ENCODE data around the gene DHX35.

GRCh38 chr20:39059036-39059435 lies 96.9 kb downstream of the DHX35 start:
- TF ChIP-seq BMI1 (IDR thresholded peaks at IDR 0.05; ENCODE audit: borderline replicate concordance) (no peak), EZH2 (IDR thresholded peaks at IDR 0.05; ENCODE audit: borderline replicate concordance, control insufficient read depth, low read depth, low read length) (no peak), JUND (IDR thresholded peaks at IDR 0.05; ENCODE audit: low read depth, low read length) (no peak), CTCF (IDR thresholded peaks at IDR 0.05 in 2 of 3, conservative IDR thresholded peaks at IDR 0.05 in 1 of 3; ENCODE audit: control insufficient read depth in 2 of 3, extremely low read depth in 1 of 3, insufficient read depth in 1 of 3, low read depth in 3 of 3, low read length in 3 of 3) (no peak), CHD2 (IDR thresholded peaks at IDR 0.05; ENCODE audit: borderline replicate concordance, low read depth, low read length) (no peak), CBFB (IDR thresholded peaks at IDR 0.05; ENCODE audit: low read depth) (no peak), REST (IDR thresholded peaks at IDR 0.05; ENCODE audit: low read depth, low read length) (no peak), ZNF217 (IDR thresholded peaks at IDR 0.05) (no peak), HCFC1 (IDR thresholded peaks at IDR 0.05; ENCODE audit: low read length) (no peak)
- TF ChIP-seq, protein P1, sequence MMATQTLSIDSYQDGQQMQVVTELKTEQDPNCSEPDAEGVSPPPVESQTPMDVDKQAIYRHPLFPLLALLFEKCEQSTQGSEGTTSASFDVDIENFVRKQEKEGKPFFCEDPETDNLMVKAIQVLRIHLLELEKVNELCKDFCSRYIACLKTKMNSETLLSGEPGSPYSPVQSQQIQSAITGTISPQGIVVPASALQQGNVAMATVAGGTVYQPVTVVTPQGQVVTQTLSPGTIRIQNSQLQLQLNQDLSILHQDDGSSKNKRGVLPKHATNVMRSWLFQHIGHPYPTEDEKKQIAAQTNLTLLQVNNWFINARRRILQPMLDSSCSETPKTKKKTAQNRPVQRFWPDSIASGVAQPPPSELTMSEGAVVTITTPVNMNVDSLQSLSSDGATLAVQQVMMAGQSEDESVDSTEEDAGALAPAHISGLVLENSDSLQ (IDR thresholded peaks at IDR 0.05): no peak
- TF ChIP-seq, protein P2, sequence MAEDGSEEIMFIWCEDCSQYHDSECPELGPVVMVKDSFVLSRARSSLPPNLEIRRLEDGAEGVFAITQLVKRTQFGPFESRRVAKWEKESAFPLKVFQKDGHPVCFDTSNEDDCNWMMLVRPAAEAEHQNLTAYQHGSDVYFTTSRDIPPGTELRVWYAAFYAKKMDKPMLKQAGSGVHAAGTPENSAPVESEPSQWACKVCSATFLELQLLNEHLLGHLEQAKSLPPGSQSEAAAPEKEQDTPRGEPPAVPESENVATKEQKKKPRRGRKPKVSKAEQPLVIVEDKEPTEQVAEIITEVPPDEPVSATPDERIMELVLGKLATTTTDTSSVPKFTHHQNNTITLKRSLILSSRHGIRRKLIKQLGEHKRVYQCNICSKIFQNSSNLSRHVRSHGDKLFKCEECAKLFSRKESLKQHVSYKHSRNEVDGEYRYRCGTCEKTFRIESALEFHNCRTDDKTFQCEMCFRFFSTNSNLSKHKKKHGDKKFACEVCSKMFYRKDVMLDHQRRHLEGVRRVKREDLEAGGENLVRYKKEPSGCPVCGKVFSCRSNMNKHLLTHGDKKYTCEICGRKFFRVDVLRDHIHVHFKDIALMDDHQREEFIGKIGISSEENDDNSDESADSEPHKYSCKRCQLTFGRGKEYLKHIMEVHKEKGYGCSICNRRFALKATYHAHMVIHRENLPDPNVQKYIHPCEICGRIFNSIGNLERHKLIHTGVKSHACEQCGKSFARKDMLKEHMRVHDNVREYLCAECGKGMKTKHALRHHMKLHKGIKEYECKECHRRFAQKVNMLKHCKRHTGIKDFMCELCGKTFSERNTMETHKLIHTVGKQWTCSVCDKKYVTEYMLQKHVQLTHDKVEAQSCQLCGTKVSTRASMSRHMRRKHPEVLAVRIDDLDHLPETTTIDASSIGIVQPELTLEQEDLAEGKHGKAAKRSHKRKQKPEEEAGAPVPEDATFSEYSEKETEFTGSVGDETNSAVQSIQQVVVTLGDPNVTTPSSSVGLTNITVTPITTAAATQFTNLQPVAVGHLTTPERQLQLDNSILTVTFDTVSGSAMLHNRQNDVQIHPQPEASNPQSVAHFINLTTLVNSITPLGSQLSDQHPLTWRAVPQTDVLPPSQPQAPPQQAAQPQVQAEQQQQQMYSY (CRISPR knock-in tag; IDR thresholded peaks at IDR 0.05): no peak
